NOMO-1 (cell line): ENCODE measurements around the gene THOC6.
"Not testable (repeated sequence)": the region's sequence is repeated elsewhere in the genome, so short reads cannot be mapped to it uniquely, and the experiment has no call there.

ENCODE experiments used
- DNase-seq, 2 experiments: peaks; one replicate each; lab custom pipeline; 2025; ENCODE audit not compliant: unreplicated experiment in 2 of 2; lab: John Stamatoyannopoulos, UW

THOC6 gene

GRCh38 chr16:3069146-3069545, 45.3 kb downstream of the THOC6 start:
- DNase-seq = not testable (repeated sequence)

DNA sequence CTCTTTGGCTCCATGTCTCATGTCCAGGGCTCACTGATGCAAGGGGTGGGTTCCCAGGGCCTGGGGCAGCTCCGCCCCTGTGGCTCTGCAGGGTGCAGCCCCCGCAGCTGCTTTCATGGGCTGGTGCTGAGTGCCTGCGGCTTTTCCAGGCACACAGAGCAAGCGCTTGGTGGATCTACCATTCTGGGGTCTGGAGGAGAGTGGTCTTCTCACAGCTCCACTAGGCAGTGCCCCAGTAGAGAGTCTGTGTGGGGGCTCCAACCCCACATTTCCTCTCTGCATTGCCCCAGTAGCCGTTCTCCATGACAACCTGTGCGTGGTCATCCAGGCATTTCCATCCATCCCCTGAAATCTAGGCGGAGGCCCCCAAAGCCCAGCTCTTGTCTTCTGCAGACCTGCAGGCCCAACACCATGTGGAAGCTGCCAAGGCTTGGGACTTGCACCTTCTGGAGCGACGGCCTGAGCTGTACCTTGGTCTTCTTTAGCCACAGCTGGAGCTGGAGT, 46.8 kb downstream of the THOC6 start:
- DNase-seq = no peak

DNA sequence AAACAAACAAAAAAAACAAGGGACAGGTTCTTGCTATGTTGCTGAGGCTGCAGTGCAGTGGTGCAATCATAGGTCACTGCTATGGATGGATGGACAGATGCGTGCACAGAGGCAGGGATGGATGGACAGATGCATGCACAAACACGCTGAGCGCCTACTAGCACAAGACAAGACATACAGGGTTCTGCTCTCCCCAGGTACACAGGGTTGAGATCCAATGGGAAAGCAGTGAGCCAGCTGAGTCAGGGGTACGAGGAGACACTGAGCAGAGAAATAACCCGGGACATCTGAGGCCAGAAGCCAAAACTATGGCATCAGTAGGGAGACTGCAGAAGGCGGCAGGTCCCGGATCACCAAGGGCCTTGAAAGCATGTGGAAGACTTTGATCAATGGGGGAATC, 47.8 kb downstream of the THOC6 start:
- DNase-seq = no peak

GRCh38 chr16:3072148-3072547, 48.3 kb downstream of the THOC6 start:
- not testable (repeated sequence) for DNase-seq

- peak in 1 of 2 experiments; percentile 27 for DNase-seq
Observed at GRCh38 chr16:3072576-3073263, 48.9 kb downstream of the THOC6 start.

- DNase-seq = no peak
Observed at GRCh38 chr16:3073448-3073847, 49.6 kb downstream of the THOC6 start.

DNA sequence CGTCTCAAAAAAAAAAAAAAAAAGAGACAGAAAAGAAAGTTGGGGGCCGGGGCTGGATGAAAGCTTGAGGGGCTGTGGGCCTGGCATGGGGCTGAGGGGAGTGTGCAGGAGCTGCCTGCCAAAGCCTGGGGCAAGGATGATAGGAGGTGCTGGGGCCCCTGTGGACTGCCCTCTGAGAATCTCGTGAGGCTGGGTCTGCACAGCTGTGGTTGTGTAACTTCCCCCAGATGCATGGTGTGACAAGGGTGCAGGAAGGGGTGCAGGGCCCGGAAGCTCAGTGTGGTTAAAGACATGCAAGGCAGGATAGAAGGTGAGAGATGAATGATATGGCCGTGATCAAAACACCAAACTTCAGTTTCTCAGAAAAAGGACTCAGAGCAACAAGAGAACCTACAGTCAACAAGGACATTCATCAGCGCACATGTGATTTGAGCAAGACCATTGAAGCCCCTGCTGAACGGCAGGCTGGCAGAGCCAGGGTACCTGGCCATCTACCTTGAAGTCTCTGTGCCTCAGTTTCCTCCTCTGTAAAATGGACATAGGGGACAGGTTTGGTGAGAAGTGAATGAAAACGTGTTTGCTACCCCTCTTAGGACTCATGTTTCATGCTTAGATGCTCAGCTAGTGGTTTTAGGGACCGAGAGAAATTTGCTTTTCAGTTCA, 51.2 kb downstream of the THOC6 start:
- peak; percentile 47 to 68 for DNase-seq

DNA sequence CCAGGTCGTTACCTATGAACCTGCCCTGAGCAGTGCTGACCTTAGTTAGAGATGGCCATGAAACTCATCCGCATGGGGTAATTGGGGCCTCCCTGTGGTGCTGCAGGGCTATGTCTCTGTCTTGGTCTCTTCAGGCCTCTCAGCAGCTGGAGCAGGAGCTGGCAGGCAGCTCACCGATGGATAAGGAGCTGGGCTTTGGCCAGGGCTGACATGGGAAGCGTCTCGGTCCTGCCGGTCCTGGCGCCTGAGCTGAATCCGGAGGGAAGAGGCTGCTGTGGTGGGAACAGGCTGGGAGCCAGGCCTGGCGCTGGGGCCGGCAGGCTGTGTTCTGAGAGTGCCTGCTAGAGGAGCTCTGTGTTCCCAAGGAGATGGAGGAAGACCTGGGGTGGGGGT, 51.7 kb downstream of the THOC6 start:
- no peak for DNase-seq

DNA sequence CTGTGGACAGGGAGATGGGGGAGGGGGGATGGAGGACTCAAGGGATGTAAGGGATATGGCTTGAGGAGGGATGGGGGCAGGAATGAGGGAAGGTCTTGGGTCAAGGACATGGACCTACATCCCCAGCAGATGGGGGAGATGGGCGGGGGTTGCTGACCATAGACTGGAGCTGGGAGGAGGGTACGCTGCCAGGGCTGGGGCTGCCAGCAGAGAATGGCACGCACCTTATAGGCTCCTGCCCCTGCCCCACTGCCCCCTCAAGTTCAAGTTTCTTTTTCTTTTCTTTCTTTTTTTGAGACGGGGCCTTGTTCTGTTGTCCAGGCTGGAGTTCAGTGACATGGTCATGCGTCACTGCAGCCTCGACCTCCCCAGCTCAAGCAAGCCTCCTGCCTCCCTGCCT, 52.1 kb downstream of the THOC6 start:
- DNase-seq = not testable (repeated sequence)

DNA sequence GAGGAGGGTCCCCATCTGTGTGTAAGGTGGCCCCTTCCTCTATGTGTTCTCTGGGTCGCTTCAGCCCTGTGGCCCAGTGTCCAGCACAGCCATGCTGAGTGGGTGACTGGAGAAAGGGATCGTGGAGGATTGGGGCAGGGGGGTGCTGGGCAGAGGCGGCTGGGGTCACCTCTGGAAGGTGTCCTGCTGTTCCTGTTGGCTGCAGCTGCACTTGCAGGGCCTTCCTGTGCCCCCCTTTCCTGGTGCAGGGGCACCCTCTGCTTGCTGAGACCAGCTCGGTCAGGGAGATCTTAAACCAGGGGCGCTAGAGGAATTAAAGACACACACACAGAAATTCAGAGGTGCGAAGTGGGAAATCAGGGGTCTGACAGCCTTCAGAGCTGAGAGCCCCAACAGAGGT, 52.7 kb downstream of the THOC6 start:
- no peak for DNase-seq
